CD4-positive, alpha-beta memory T cell (primary cell): Measurements from ENCODE around the gene SIGLEC10. TPM values are rescaled to one million over a fixed set of nuclear protein-coding genes. Genes with fewer than 3 reads are reported as not detected.

Source experiments
- CTCF ChIA-PET: fragments of 350-600 bp; sonication (Branson Sonifier 250); formaldehyde crosslinking; loops from one replicate; lab custom pipeline; 2021; ENCODE audit warnings: inconsistent platforms; ENCODE audit not compliant: partially characterized antibody; lab: Charles Lee
- POLR2A ChIA-PET: fragments of 350-600 bp; sonication (Branson Sonifier 250); formaldehyde crosslinking; loops from one replicate; lab custom pipeline; 2021; ENCODE audit not compliant: partially characterized antibody; lab: Charles Lee
- DNase-seq, 5 donors: peaks; one replicate each; pipeline versions ENCODE4 v3.0.0 to v3.0.0-alpha.2; 2020 to 2022; ENCODE audit warnings: mixed read lengths in 1 of 5
- H3K27ac ChIP-seq: one replicate; pipeline ENCODE4 v1.7.0; 2013; ENCODE audit warnings: low read depth, low read length
- H3K27me3 ChIP-seq: 2 replicates; pipeline ENCODE4 v1.7.0; 2013; ENCODE audit warnings: mild to moderate bottlenecking, low read length, moderate library complexity; ENCODE audit not compliant: insufficient read depth
- H3K36me3 ChIP-seq: 2 replicates; pipeline ENCODE4 v1.7.0; 2013; ENCODE audit warnings: mild to moderate bottlenecking, low read length, moderate library complexity; ENCODE audit not compliant: insufficient read depth
- H3K4me1 ChIP-seq: 2 replicates; pipeline ENCODE4 v1.7.0; 2013; ENCODE audit warnings: mild to moderate bottlenecking, low read length, moderate library complexity; ENCODE audit not compliant: insufficient read depth
- H3K4me3 ChIP-seq, 2 donors: one replicate each; pipeline ENCODE4 v1.7.0; 2013; ENCODE audit warnings: low read length in 2 of 2, mild to moderate bottlenecking in 1 of 2
- H3K9me3 ChIP-seq, 2 donors: one replicate each; pipeline ENCODE4 v1.7.0; 2013; ENCODE audit warnings: low read length in 2 of 2, control low read depth in 1 of 2; ENCODE audit not compliant: control insufficient read depth in 1 of 2
- H3K27ac Mint-ChIP-seq, 7 donors: one replicate each; pipeline ENCODE4 v1.8.0; 2020 to 2021; ENCODE audit warnings: mixed read lengths in 7 of 7, mild to moderate bottlenecking in 6 of 7, inconsistent platforms in 3 of 7, moderate library complexity in 3 of 7
- H3K27me3 Mint-ChIP-seq, 2 donors: one replicate each; pipeline ENCODE4 v1.8.0; 2020 to 2021; ENCODE audit warnings: mixed read lengths in 2 of 2
- H3K36me3 Mint-ChIP-seq, 2 donors: one replicate each; pipeline ENCODE4 v1.8.0; 2020 to 2021; ENCODE audit warnings: mixed read lengths in 2 of 2, inconsistent platforms in 1 of 2, mild to moderate bottlenecking in 1 of 2
- H3K4me1 Mint-ChIP-seq, 4 donors: one replicate each; pipeline ENCODE4 v1.8.0; 2020 to 2021; ENCODE audit warnings: mixed read lengths in 4 of 4, mild to moderate bottlenecking in 1 of 4
- H3K4me3 Mint-ChIP-seq, 8 donors: one replicate each; pipeline ENCODE4 v1.8.0; 2020 to 2021; ENCODE audit warnings: mixed read lengths in 8 of 8, mild to moderate bottlenecking in 7 of 8, moderate library complexity in 6 of 8, inconsistent platforms in 3 of 8
- H3K9me3 Mint-ChIP-seq, 8 donors: one replicate each; pipeline ENCODE4 v1.8.0; 2020 to 2021; ENCODE audit warnings: mixed read lengths in 8 of 8, mild to moderate bottlenecking in 5 of 8, inconsistent platforms in 3 of 8, moderate library complexity in 1 of 8
- intact Hi-C: fragments of 100-400 bp; cut with micrococcal nuclease; formaldehyde crosslinking; loops from one replicate; pipeline ENCODE4 v1.15.1; 2023
- polyA plus RNA-seq, 2 donors: library from polyadenylated mRNA; unstranded; fragments of 300-500 nt; fragmentation: Illumina TruSeq; gene quantifications; one replicate each; pipeline ENCODE4 v1.2.3, GENCODE V29; 2021
- total RNA-seq, 2 experiments: library from RNA; stranded (reverse); gene quantifications; one replicate each; pipeline ENCODE4 v1.2.3, GENCODE V29; 2021

Gene SIGLEC10
- total and polyA plus RNA-seq, 4 experiments from 2014 or later = 0.12 to 0.39 TPM; not detected in 2

GRCh38 chr19:51367565-51368365, 49.7 kb downstream of the SIGLEC10 start:
- Histone ChIP-seq H3K4me1 (peaks cover 67% of the 10 kb centered on the region), H3K27ac (peak overlapping the region; percentile 77), H3K9me3 (no peaks in the 10 kb centered on the region), H3K4me3 (peak overlapping the region; percentile 83 to 85), H3K27me3 (no peaks in the 10 kb centered on the region), H3K36me3 (no peaks in the 10 kb centered on the region)
- peak overlapping the region; percentile 92 to 100 (median 98) for H3K4me3 Mint-ChIP-seq
- H3K27ac Mint-ChIP-seq = peak overlapping the region; percentile 87 to 98 (median 96)
- peaks cover 49 to 88% (median 64%) of the 10 kb centered on the region in 4 donors for H3K4me1 Mint-ChIP-seq
- CTCF ChIA-PET = interaction anchor here (1.1 to 1.6 kb wide), 2 partner anchors 28 to 29 kb away, joined by 3 to 7 read pairs; no protein-coding TSS in a partner anchor
- intact Hi-C loops = loop anchor here (1.0 to 5.0 kb wide), 4 partner anchors 27 to 335 kb away; no protein-coding TSS in a partner anchor
- H3K36me3 Mint-ChIP-seq = peaks cover 0 to 15% of the 10 kb centered on the region in 2 donors
- peak; percentile 89 to 95 (median 91) for DNase-seq
- POLR2A ChIA-PET = interaction anchor here (0.6 to 2.3 kb wide), 9 partner anchors 8 to 73 kb away, joined by 3 to 15 read pairs (median 4); partner anchors contain the start of gene VSIG10L
- no peaks in the 10 kb centered on the region for H3K9me3 Mint-ChIP-seq
- H3K27me3 Mint-ChIP-seq = no peaks in the 10 kb centered on the region

DNA sequence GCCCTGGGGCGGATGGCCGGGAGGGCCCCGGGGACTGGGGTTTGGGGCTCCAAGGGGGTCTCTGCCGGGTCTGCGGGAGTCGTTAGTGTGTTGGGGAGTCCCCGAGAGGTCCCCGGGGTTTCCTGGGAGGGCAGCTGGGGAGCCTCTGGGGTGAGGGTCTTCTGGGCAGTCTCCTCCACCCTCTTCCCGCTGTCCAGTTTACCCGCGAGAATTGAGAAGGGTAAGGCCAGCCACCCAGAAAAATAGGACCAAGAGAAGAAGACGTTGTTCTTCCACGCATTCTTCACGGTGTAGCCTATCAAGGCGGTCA, 50.2 kb downstream of the SIGLEC10 start:
- POLR2A ChIA-PET = interaction anchor here (0.6 to 2.3 kb wide), 6 partner anchors 9 to 74 kb away, joined by 3 to 15 read pairs (median 8); no protein-coding TSS in a partner anchor
- H3K27me3 ChIP-seq = no peaks in the 10 kb centered on the region
- H3K36me3 ChIP-seq = no peaks in the 10 kb centered on the region
- no peaks in the 10 kb centered on the region for H3K9me3 ChIP-seq
- H3K4me1 ChIP-seq = peaks cover 67% of the 10 kb centered on the region
- no peaks in the 10 kb centered on the region for H3K9me3 Mint-ChIP-seq
- H3K36me3 Mint-ChIP-seq = peaks cover 0 to 17% of the 10 kb centered on the region in 2 donors
- CTCF ChIA-PET = interaction anchor here (1.1 to 1.6 kb wide), 2 partner anchors 28 to 29 kb away, joined by 3 to 7 read pairs; no protein-coding TSS in a partner anchor
- H3K4me1 Mint-ChIP-seq = peaks cover 47 to 87% (median 64%) of the 10 kb centered on the region in 4 donors
- peak overlapping the region; percentile 92 to 100 (median 98) for H3K4me3 Mint-ChIP-seq
- H3K27ac Mint-ChIP-seq = peak overlapping the region; percentile 87 to 98 (median 96)
- peak overlapping the region; percentile 83 to 85 for H3K4me3 ChIP-seq
- H3K27me3 Mint-ChIP-seq = no peaks in the 10 kb centered on the region
- intact Hi-C loops = loop anchor here (1.0 to 5.0 kb wide), 4 partner anchors 27 to 335 kb away; no protein-coding TSS in a partner anchor
- peak overlapping the region; percentile 77 for H3K27ac ChIP-seq
- no peak for DNase-seq

GRCh38 chr19:51366389-51367254, 50.8 kb downstream of the SIGLEC10 start:
- peaks cover 0 to 17% of the 10 kb centered on the region in 2 donors for H3K36me3 Mint-ChIP-seq
- no peaks in the 10 kb centered on the region for H3K27me3 Mint-ChIP-seq
- Histone ChIP-seq H3K4me1 (peaks cover 65% of the 10 kb centered on the region), H3K9me3 (no peaks in the 10 kb centered on the region), H3K36me3 (no peaks in the 10 kb centered on the region), H3K4me3 (peak overlapping the region; percentile 83 to 85), H3K27ac (peak overlapping the region; percentile 77), H3K27me3 (no peaks in the 10 kb centered on the region)
- POLR2A ChIA-PET = interaction anchor here (0.6 to 2.3 kb wide), 8 partner anchors 9 to 74 kb away, joined by 3 to 15 read pairs (median 7); partner anchors contain the start of gene VSIG10L
- DNase-seq = peak; percentile 87 to 94 (median 88)
- H3K4me3 Mint-ChIP-seq = peak overlapping the region; percentile 92 to 100 (median 98)
- peak overlapping the region; percentile 87 to 98 (median 96) for H3K27ac Mint-ChIP-seq
- intact Hi-C loops = loop anchor here (1.0 to 5.0 kb wide), 4 partner anchors 27 to 336 kb away; no protein-coding TSS in a partner anchor
- H3K9me3 Mint-ChIP-seq = no peaks in the 10 kb centered on the region
- CTCF ChIA-PET = interaction anchor here (1.6 kb wide), 1 partner anchor 28 kb away, joined by 3 read pairs; no protein-coding TSS in a partner anchor
- peaks cover 43 to 81% (median 63%) of the 10 kb centered on the region in 4 donors for H3K4me1 Mint-ChIP-seq

- ChIA-PET CTCF (interaction anchor here (0.9 to 1.0 kb wide), 3 partner anchors 11 to 28 kb away, joined by 3 read pairs; no protein-coding TSS in a partner anchor), POLR2A (interaction anchor here (0.8 to 1.6 kb wide), 5 partner anchors 10 to 28 kb away, joined by 3 to 8 read pairs (median 4); partner anchors contain the start of gene VSIG10L)
- Mint-ChIP-seq H3K4me1 (peaks cover 37 to 76% (median 59%) of the 10 kb centered on the region in 4 donors), H3K27me3 (no peaks in the 10 kb centered on the region), H3K27ac (peak within 1 kb of the TSS; percentile 87 to 98 (median 96)), H3K9me3 (no peaks in the 10 kb centered on the region), H3K36me3 (peaks cover 0 to 17% of the 10 kb centered on the region in 2 donors), H3K4me3 (peak within 1 kb of the TSS; percentile 92 to 100 (median 98))
- Histone ChIP-seq H3K36me3 (no peaks in the 10 kb centered on the region), H3K27me3 (no peaks in the 10 kb centered on the region), H3K9me3 (no peaks in the 10 kb centered on the region), H3K4me1 (peaks cover 58% of the 10 kb centered on the region), H3K4me3 (peak within 1 kb of the TSS; percentile 83 to 85), H3K27ac (peak within 1 kb of the TSS; percentile 77)
- intact Hi-C loops = loop anchor here (5.0 kb wide), 1 partner anchor 336 kb away; no protein-coding TSS in a partner anchor
- no peak for DNase-seq
Observed at GRCh38 chr19:51365965-51366388, 51.5 kb downstream of the SIGLEC10 start, which contains the start of gene ETFB. Gene ETFB, minus strand, starts transcription at chr19:51366388. Its CDS starts 62 bp downstream, at chr19:51366326.

- no peaks in the 10 kb centered on the region for H3K36me3 ChIP-seq
- Mint-ChIP-seq H3K27ac (peak overlapping the region; percentile 87 to 98 (median 96)), H3K9me3 (no peaks in the 10 kb centered on the region), H3K36me3 (peaks cover 0 to 17% of the 10 kb centered on the region in 2 donors), H3K4me1 (peaks cover 33 to 73% (median 53%) of the 10 kb centered on the region in 4 donors), H3K27me3 (no peaks in the 10 kb centered on the region), H3K4me3 (peak overlapping the region; percentile 92 to 100 (median 98))
- CTCF ChIA-PET = interaction anchor here (0.6 to 1.0 kb wide), 4 partner anchors 11 to 74 kb away, joined by 3 read pairs; no protein-coding TSS in a partner anchor
- H3K27ac ChIP-seq = peak overlapping the region; percentile 77
- DNase-seq = peak in 3 of 5 donors; percentile 24 to 31 (median 28)
- intact Hi-C loops = loop anchor here (5.0 kb wide), 1 partner anchor 337 kb away; no protein-coding TSS in a partner anchor
- POLR2A ChIA-PET = interaction anchor here (0.8 to 1.6 kb wide), 5 partner anchors 9 to 29 kb away, joined by 3 to 8 read pairs (median 4); partner anchors contain the start of gene VSIG10L
- peak overlapping the region; percentile 83 to 85 for H3K4me3 ChIP-seq
- H3K27me3 ChIP-seq = no peaks in the 10 kb centered on the region
- peaks cover 53% of the 10 kb centered on the region for H3K4me1 ChIP-seq
- no peaks in the 10 kb centered on the region for H3K9me3 ChIP-seq
Observed at GRCh38 chr19:51365211-51365964, 52.1 kb downstream of the SIGLEC10 start.
